HepG2 (cell line): Measurements from ENCODE around the gene TYRP1. TPM values are rescaled to one million over a fixed set of nuclear protein-coding genes. Genes with fewer than 3 reads are reported as not detected.

Source experiments
- ATAC-seq: fragments of 200-7000 bp; cut with Tn5 transposase; 3 replicates; pipeline ENCODE4 v1.9.1; 2020; ENCODE audit warnings: mild to moderate bottlenecking, moderate library complexity
- BruUV-seq: library from RNA; stranded (reverse); fragments of 400-500 nt; replicated peaks from 2 replicates; lab custom pipeline; 2021; lab: Mats Ljungman, UMichigan
- CTCF ChIA-PET: fragments of 300-600 bp; formaldehyde crosslinking; extraction: SDS; loops from one replicate; lab custom pipeline; 2021; ENCODE audit warnings: low total read pairs, inconsistent platforms, low intra/inter-chr PET ratio; lab: Yijun Ruan, JAX
- POLR2A ChIA-PET: fragments of 350-600 bp; sonication (Branson Sonifier 250); formaldehyde crosslinking; loops from one replicate; lab custom pipeline; 2020; ENCODE audit warnings: antibody characterized with exemption, inconsistent platforms; lab: Yijun Ruan, JAX
- DNase-seq: peaks from one replicate; pipeline ENCODE4 v3.0.0-alpha.2; 2015; ENCODE audit warnings: low spot score
- FAIRE-seq: peaks from 3 replicates; lab custom pipeline; 2011; peaks lifted over from hg19 to GRCh38; lab: Jason Lieb, UNC
- H2AFZ ChIP-seq: one replicate; pipeline ENCODE4 v1.6.1; 2011; ENCODE audit warnings: low read length, inconsistent platforms
- H3K27ac ChIP-seq: fragments of 300-600 bp; 3 replicates; pipeline ENCODE4 v1.8.0; 2011; ENCODE audit warnings: mixed run types, mild to moderate bottlenecking, mixed read lengths, low read length, inconsistent platforms; ENCODE audit not compliant: insufficient read depth; ENCODE audit errors: extremely low read length
- H3K27me3 ChIP-seq, 2 experiments: fragments of 200-600 bp in 1 of 2; 2 replicates in 1 of 2; 3 replicates in 1 of 2; pipeline versions ENCODE4 v1.6.0 to v1.8.0; 2011; ENCODE audit warnings: low read length in 2 of 2, mild to moderate bottlenecking in 2 of 2, moderate library complexity in 2 of 2, inconsistent platforms in 1 of 2; ENCODE audit not compliant: insufficient read depth in 2 of 2, control insufficient read depth in 1 of 2
- H3K36me3 ChIP-seq, 2 experiments: fragments of 200-600 bp in 1 of 2; replicated peaks in 1 of 2; 2 replicates in 1 of 2; 3 replicates in 1 of 2; pipeline versions ENCODE4 v1.5.1 to v1.8.0; 2011; ENCODE audit warnings: low read length in 2 of 2, inconsistent platforms in 1 of 2; ENCODE audit not compliant: insufficient read depth in 2 of 2, control insufficient read depth in 1 of 2
- H3K4me1 ChIP-seq: 2 replicates; pipeline ENCODE4 v1.5.1; 2012; ENCODE audit warnings: low read length, inconsistent platforms; ENCODE audit not compliant: insufficient read depth
- H3K4me2 ChIP-seq: 2 replicates; pipeline ENCODE4 v1.6.0; 2011; ENCODE audit warnings: low read depth, low read length, inconsistent platforms
- H3K4me3 ChIP-seq, 3 experiments: fragments of 200-600 bp in 1 of 3; sonication (generic), shearing (Covaris generic) in 1 of 3; replicated peaks in 1 of 3; 2 replicates each; pipeline ENCODE4 v1.5.1; 2011 to 2016; ENCODE audit warnings: low read length in 3 of 3, inconsistent platforms in 2 of 3, low read depth in 2 of 3, mild to moderate bottlenecking in 2 of 3, control low read depth in 1 of 3, mixed read lengths in 1 of 3; ENCODE audit not compliant: insufficient read depth in 1 of 3
- H3K79me2 ChIP-seq: one replicate; pipeline ENCODE4 v1.6.1; 2011; ENCODE audit warnings: low read length, inconsistent platforms; ENCODE audit not compliant: insufficient read depth
- H3K9ac ChIP-seq: 2 replicates; pipeline ENCODE4 v1.6.0; 2011; ENCODE audit warnings: mild to moderate bottlenecking, low read depth, low read length, inconsistent platforms; ENCODE audit not compliant: insufficient read depth
- H3K9me3 ChIP-seq: 2 replicates; pipeline ENCODE4 v1.5.1; 2012; ENCODE audit warnings: mild to moderate bottlenecking, low read length
- H4K20me1 ChIP-seq: 2 replicates; pipeline ENCODE4 v1.6.0; 2011; ENCODE audit warnings: inconsistent platforms, mild to moderate bottlenecking, low read length, moderate library complexity; ENCODE audit not compliant: insufficient read depth
- ATAD3A ChIP-seq: sonication (generic); formaldehyde crosslinking; IDR thresholded peaks from 2 replicates; pipeline ENCODE4 v1.4.0; 2020; ENCODE audit warnings: missing genetic modification reagents
- EZH2 ChIP-seq: conservative IDR thresholded peaks from 2 replicates; pipeline ENCODE4 v1.6.1; 2012; ENCODE audit warnings: mild to moderate bottlenecking, low read depth, low read length, moderate library complexity
- HNF4A ChIP-seq: sonication (generic); formaldehyde crosslinking; IDR thresholded peaks from 2 replicates; pipeline ENCODE4 v1.4.0; 2020; ENCODE audit warnings: missing genetic modification reagents
- JUND ChIP-seq: sonication (generic); formaldehyde crosslinking; IDR thresholded peaks from 2 replicates; pipeline ENCODE4 v1.8.0; 2022; ENCODE audit warnings: mild to moderate bottlenecking, missing genetic modification reagents
- SMAD1 ChIP-seq: sonication (generic); formaldehyde crosslinking; IDR thresholded peaks from 2 replicates; pipeline ENCODE4 v1.4.0; 2020; ENCODE audit warnings: missing genetic modification reagents, low read depth, mild to moderate bottlenecking, borderline replicate concordance
- SP5 ChIP-seq: IDR thresholded peaks from 2 replicates; pipeline ENCODE4 v1.6.1; 2016; ENCODE audit warnings: low read depth, borderline replicate concordance
- ZNF350 ChIP-seq: sonication (generic); formaldehyde crosslinking; IDR thresholded peaks from 2 replicates; pipeline ENCODE4 v1.4.0; 2020; ENCODE audit warnings: mild to moderate bottlenecking, low read depth, missing genetic modification reagents, borderline replicate concordance
- WGBS: methylation state at CpG from one replicate; pipeline ENCODE4 v1.1.6; 2017; ENCODE audit warnings: low lambda C conversion rate; 5-methylcytosine and 5-hydroxymethylcytosine counted together
- in situ Hi-C: cut with HindIII; loops from 2 replicates; pipeline ENCODE4 v1.10.0; 2017; ENCODE audit warnings: low pct_unique_long_range_greater_than_20kb; ENCODE audit not compliant: extremely low pct_ligation_motif_present
- intact Hi-C: fragments of 100-400 bp; cut with micrococcal nuclease; formaldehyde crosslinking; loops from one replicate; pipeline ENCODE4 v1.10.0; 2022; ENCODE audit not compliant: unreplicated experiment
- polyA plus RNA-seq, 8 experiments: library from polyadenylated mRNA; depleted of rRNA in 3 of 8; stranded (reverse) in 7 of 8; unstranded in 1 of 8; fragments of >200 nt; fragmentation: Illumina TruSeq in 4 of 8; extraction: Trizol in 4 of 8; gene quantifications; 2 replicates each; pipeline versions ENCODE4 v1.2.1 to v1.2.3, GENCODE V29; 2011 to 2016; ENCODE audit warnings: low read depth in 4 of 8, missing spikeins in 1 of 8, mixed read lengths in 1 of 8; ENCODE audit not compliant: insufficient read depth in 1 of 8
- total RNA-seq, 5 experiments: library from RNA; depleted of rRNA; stranded (reverse); fragments of >200 nt; fragmentation: Illumina TruSeq; extraction: Trizol; gene quantifications; 2 replicates each; pipeline ENCODE4 v1.2.3, GENCODE V29; 2016; ENCODE audit warnings: low read depth in 1 of 5

The TYRP1 gene
- total and polyA plus RNA-seq, 2 of the 13 experiments (the other 11 are each of a cell fraction or from before 2014, with no cell fraction given) = 0.04 TPM; not detected in 1

DNA sequence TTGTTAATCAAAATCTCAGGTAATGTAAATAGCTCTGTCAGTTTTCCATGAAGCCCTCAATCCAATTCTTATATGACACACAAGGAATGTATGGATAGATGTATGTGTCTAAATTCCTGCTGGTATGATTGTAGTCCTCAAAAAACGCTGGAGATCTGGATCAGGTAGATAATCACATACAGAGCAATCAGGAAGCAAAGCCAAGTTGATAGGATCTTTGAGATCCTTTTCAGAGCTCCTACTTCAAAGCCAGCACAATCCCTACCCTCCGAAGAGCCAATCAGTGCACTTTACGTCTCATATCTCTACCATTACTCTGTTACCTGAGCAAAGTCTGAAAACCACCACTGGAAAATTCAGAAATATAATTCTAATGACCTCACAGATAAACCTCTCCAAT, 27.4 kb downstream of the TYRP1 start:
- DNase-seq = no peak
- no peak overlapping the region for H3K27ac ChIP-seq
- no peaks in the 10 kb centered on the region for H3K36me3 ChIP-seq
- H4K20me1 ChIP-seq = no peaks in the 10 kb centered on the region
- TF ChIP-seq ATAD3A (CRISPR knock-in tag) (no peak), SMAD1 (no peak), ZNF350 (CRISPR knock-in tag) (no peak)
- in situ Hi-C loops (loop anchor here (5.0 to 10.0 kb wide), 3 partner anchors 54 to 162 kb away; partner anchors contain the start of gene LURAP1L), intact Hi-C loops (no loop called here)
- H2AFZ ChIP-seq = no peak overlapping the region
- no peak for ATAC-seq
- H3K9ac ChIP-seq = no peak overlapping the region
- H3K27me3 ChIP-seq = no peaks in the 10 kb centered on the region
- H3K4me3 ChIP-seq = no peak overlapping the region
- no peaks in the 10 kb centered on the region for H3K9me3 ChIP-seq
- ChIA-PET CTCF (interaction anchor here (1.8 kb wide), 1 partner anchor 164 kb away, joined by 12 read pairs; no protein-coding TSS in a partner anchor), POLR2A (interaction anchor here (1.1 kb wide), 1 partner anchor 96 kb away, joined by 3 read pairs; no protein-coding TSS in a partner anchor)
- WGBS = 18% methylated on average over 3 of the region's 3 CpGs
- FAIRE-seq = no peak
- H3K79me2 ChIP-seq = no peaks in the 10 kb centered on the region
- no TSS peak for BruUV-seq
- no peaks in the 10 kb centered on the region for H3K4me1 ChIP-seq
- H3K4me2 ChIP-seq = no peak overlapping the region

DNA sequence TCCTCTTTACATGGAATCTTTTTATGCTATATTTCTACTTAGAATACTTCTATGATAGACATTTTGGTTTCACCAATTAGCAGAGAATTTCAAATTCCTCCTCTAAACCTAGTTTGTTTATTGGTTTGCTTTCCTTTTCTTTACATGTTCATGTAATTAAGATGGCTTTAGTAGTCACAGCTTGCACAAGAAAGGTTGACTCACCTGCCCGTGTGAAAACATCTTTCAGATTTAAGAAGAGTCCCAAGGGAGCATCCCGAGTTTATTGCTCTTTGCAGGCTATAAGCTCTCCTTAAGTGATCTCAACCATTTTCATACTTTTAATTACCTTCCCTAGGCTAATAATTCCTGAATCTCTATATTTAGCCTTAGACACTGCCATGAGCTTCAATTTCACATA, 28.9 kb downstream of the TYRP1 start:
- no peaks in the 10 kb centered on the region for H3K9me3 ChIP-seq
- POLR2A ChIA-PET = no interaction called here
- intact Hi-C loops = no loop called here
- H3K36me3 ChIP-seq = no peaks in the 10 kb centered on the region
- H3K27ac ChIP-seq = no peak overlapping the region
- H4K20me1 ChIP-seq = no peaks in the 10 kb centered on the region
- no peaks in the 10 kb centered on the region for H3K27me3 ChIP-seq
- in situ Hi-C loops = loop anchor here (5.0 to 10.0 kb wide), 3 partner anchors 53 to 160 kb away; partner anchors contain the start of gene LURAP1L
- H2AFZ ChIP-seq = no peak overlapping the region
- H3K79me2 ChIP-seq = no peaks in the 10 kb centered on the region
- DNase-seq (no peak), ATAC-seq (no peak), FAIRE-seq (no peak)
- no TSS peak for BruUV-seq
- H3K4me2 ChIP-seq = no peak overlapping the region
- 4% methylated on average over 2 of the region's 2 CpGs for WGBS
- no peaks in the 10 kb centered on the region for H3K4me1 ChIP-seq
- no peak for TF ChIP-seq HNF4A (CRISPR knock-in tag)
- no peak for TF ChIP-seq SP5
- no peak for TF ChIP-seq EZH2
- no peak for TF ChIP-seq JUND (CRISPR knock-in tag)
- TF ChIP-seq, all 625 proteins: peak for 0
- no peak overlapping the region for H3K4me3 ChIP-seq
- no peak overlapping the region for H3K9ac ChIP-seq
- CTCF ChIA-PET = interaction anchor here (2.4 kb wide), 1 partner anchor 163 kb away, joined by 26 read pairs; no protein-coding TSS in a partner anchor
